MM.1S (cell line): ENCODE results near the gene KRT8.

Source experiments
- DNase-seq: peaks from one replicate; pipeline ENCODE4 v3.0.0-alpha.2; 2015
- H2AFZ ChIP-seq: fragments of 300-600 bp; sonication (generic); 2 replicates; pipeline ENCODE4 v1.6.0; 2016; ENCODE audit warnings: antibody characterized with exemption, low read length
- H3F3A ChIP-seq: fragments of 300-600 bp; sonication (generic); 2 replicates; pipeline ENCODE4 v1.6.1; 2016; ENCODE audit warnings: mild to moderate bottlenecking, antibody characterized with exemption, low read length, moderate library complexity, mixed read lengths; ENCODE audit not compliant: insufficient read depth
- H3K27ac ChIP-seq: fragments of 300-600 bp; sonication (generic); 2 replicates; pipeline ENCODE4 v1.5.1; 2016; ENCODE audit warnings: mild to moderate bottlenecking, low read length
- H3K27me3 ChIP-seq: fragments of 300-600 bp; sonication (generic); replicated peaks from 2 replicates; pipeline ENCODE4 v1.6.0; 2016; ENCODE audit warnings: low read length; ENCODE audit not compliant: insufficient read depth
- H3K36me3 ChIP-seq: fragments of 300-600 bp; sonication (generic); replicated peaks from 2 replicates; pipeline ENCODE4 v1.6.1; 2016; ENCODE audit warnings: mild to moderate bottlenecking, low read length, mixed read lengths; ENCODE audit not compliant: insufficient read depth
- H3K4me1 ChIP-seq: fragments of 300-600 bp; sonication (generic); 2 replicates; pipeline ENCODE4 v1.6.1; 2016; ENCODE audit warnings: low read length, mixed read lengths
- H3K4me2 ChIP-seq: fragments of 300-600 bp; sonication (generic); 2 replicates; pipeline ENCODE4 v1.6.0; 2016; ENCODE audit warnings: low read depth, low read length
- H3K4me3 ChIP-seq: fragments of 300-600 bp; sonication (generic); 2 replicates; pipeline ENCODE4 v1.5.1; 2016; ENCODE audit warnings: low read length, mixed read lengths
- H3K79me2 ChIP-seq: fragments of 300-600 bp; sonication (generic); 2 replicates; pipeline ENCODE4 v1.6.1; 2016; ENCODE audit warnings: mixed run types, low read length, mixed read lengths
- H3K9ac ChIP-seq: fragments of 300-600 bp; sonication (generic); 2 replicates; pipeline ENCODE4 v1.6.1; 2016; ENCODE audit warnings: low read length, mixed read lengths
- H3K9me2 ChIP-seq: fragments of 300-600 bp; sonication (generic); replicated peaks from 2 replicates; pipeline ENCODE4 v1.6.1; 2016; ENCODE audit warnings: mild to moderate bottlenecking, low read length, mixed read lengths; ENCODE audit not compliant: insufficient read depth
- H3K9me3 ChIP-seq: fragments of 300-600 bp; sonication (generic); replicated peaks from 2 replicates; pipeline ENCODE4 v1.6.1; 2016; ENCODE audit warnings: mild to moderate bottlenecking, low read length, mixed read lengths; ENCODE audit not compliant: insufficient read depth
- H4K20me1 ChIP-seq: fragments of 300-600 bp; sonication (generic); 2 replicates; pipeline ENCODE4 v1.6.1; 2016; ENCODE audit warnings: mild to moderate bottlenecking, low read length, moderate library complexity, mixed read lengths; ENCODE audit not compliant: insufficient read depth
- EZH2 ChIP-seq: fragments of 300-600 bp; sonication (generic); optimal IDR thresholded peaks from 2 replicates; pipeline ENCODE3; 2017; ENCODE audit warnings: low read depth, mild to moderate bottlenecking, antibody characterized with exemption, low read length, mixed read lengths
- EZH2phosphoT487 ChIP-seq: fragments of 300-600 bp; sonication (generic); IDR thresholded peaks from 2 replicates; pipeline ENCODE4 v1.6.1; 2018; ENCODE audit warnings: antibody characterized with exemption, low read length
- TF ChIP-seq, protein P1 (sequence below): fragments of 300-600 bp; sonication (generic); IDR thresholded peaks from 2 replicates; pipeline ENCODE4 v1.5.1; 2016; ENCODE audit warnings: antibody characterized with exemption, low read length, mixed read lengths

The KRT8 gene

DNA sequence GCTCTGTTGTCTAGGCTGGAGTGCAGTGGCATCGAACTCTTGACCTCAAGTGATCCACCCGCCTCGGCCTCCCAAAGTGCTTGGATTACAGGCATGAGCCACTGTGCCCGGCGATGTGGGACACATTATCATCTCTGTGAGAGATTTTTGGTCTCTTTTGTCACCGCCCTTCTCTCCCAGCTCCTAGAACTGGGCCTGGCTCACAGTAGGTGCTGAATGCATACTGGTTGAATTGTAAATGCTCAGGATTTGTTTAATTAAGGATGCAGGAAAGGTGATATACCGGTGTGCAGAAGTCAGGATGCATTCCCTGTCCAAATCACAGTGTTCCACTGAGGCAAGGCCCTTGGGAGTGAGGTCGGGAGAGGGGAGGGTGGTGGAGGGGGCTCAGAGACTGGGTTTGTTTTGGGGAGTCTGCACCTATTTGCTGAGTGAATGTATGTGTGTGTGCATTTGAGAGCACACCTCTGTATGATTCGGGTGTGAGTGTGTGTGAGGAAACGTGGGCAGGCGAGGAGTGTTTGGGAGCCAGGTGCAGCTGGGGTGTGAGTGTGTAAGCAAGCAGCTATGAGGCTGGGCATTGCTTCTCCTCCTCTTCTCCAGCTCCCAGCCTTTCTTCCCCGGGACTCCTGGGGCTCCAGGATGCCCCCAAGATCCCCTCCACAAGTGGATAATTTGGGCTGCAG is 43.0 kb upstream of the KRT8 start:
- Histone ChIP-seq H3K27me3 (peaks cover 61% of the 10 kb centered on the region), H3K27ac (no peak overlapping the region), H3K9me2 (no peaks in the 10 kb centered on the region), H3K9ac (no peak overlapping the region), H4K20me1 (no peaks in the 10 kb centered on the region), H3K4me3 (no peak overlapping the region), H3K4me1 (no peaks in the 10 kb centered on the region), H3K4me2 (no peak overlapping the region), H3F3A (no peaks in the 10 kb centered on the region), H2AFZ (no peak overlapping the region), H3K9me3 (no peaks in the 10 kb centered on the region), H3K36me3 (no peaks in the 10 kb centered on the region), H3K79me2 (no peaks in the 10 kb centered on the region)
- DNase-seq = no peak
- no peak for TF ChIP-seq EZH2phosphoT487
- TF ChIP-seq, protein P1, sequence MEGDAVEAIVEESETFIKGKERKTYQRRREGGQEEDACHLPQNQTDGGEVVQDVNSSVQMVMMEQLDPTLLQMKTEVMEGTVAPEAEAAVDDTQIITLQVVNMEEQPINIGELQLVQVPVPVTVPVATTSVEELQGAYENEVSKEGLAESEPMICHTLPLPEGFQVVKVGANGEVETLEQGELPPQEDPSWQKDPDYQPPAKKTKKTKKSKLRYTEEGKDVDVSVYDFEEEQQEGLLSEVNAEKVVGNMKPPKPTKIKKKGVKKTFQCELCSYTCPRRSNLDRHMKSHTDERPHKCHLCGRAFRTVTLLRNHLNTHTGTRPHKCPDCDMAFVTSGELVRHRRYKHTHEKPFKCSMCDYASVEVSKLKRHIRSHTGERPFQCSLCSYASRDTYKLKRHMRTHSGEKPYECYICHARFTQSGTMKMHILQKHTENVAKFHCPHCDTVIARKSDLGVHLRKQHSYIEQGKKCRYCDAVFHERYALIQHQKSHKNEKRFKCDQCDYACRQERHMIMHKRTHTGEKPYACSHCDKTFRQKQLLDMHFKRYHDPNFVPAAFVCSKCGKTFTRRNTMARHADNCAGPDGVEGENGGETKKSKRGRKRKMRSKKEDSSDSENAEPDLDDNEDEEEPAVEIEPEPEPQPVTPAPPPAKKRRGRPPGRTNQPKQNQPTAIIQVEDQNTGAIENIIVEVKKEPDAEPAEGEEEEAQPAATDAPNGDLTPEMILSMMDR = no peak
- TF ChIP-seq EZH2 = no peak

DNA sequence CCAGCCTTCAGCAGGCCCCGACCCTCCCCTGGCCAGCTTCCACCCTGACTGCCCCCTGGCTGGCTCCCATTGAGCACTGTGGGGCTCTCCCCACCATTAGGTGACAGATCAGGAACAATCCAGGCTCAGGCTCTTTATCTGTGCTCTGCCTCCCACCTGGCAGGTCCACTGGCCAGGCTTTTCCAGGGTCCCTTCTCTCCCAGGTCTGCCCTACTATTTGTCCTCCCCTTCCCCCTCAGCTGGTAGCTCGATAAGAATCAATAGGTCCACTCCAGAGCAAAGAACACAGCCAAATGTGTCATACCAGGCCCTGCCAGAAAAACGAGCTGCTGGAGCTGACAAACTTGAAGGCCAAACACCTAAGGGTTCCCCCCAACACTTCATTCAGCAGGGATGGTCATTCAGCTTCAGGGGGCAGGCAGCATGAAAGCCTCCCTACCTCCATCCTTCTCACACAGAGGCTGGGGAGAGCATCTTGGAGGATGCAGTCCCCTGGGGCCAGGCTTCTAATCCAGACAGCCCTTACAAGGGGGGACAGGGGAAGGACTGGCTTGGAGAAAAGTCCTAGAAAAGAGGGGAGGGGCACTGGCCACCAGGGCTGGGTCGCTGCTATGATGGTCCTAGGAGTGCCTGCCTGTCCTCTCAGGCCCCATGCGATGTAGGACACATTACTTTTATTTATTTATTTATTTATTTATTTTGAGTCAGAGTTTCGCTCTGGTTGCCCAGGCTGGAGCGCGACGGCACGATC is 42.1 kb upstream of the KRT8 start:
- no peak overlapping the region for H3K4me2 ChIP-seq

DNA sequence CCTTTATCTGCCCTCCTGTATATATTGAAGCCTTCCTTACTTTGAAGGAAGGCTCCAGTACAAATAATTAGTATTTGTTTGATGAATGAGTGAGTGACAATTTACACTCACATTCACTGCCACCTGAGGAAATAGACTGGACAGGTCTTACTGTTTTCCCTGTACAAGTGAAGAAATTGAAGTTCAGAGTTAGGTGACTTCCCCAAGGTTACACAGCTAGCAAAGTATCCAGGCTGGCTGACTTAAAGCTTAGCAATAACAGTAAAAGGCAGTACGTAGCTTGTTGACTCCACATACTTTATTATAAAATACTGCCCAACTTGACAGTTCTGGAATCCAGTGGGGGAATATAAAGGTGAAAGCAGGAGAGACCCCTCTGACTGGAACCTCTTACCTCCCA is 41.5 kb upstream of the KRT8 start:
- peaks cover 74% of the 10 kb centered on the region for H3K27me3 ChIP-seq
- no peak for TF ChIP-seq EZH2phosphoT487
- TF ChIP-seq, protein P1 = no peak
- no peak for TF ChIP-seq EZH2
- no peaks in the 10 kb centered on the region for H3K79me2 ChIP-seq
- no peak overlapping the region for H3K4me2 ChIP-seq
- H3F3A ChIP-seq = no peaks in the 10 kb centered on the region
- no peaks in the 10 kb centered on the region for H3K4me1 ChIP-seq
- no peak overlapping the region for H3K9ac ChIP-seq
- H3K4me3 ChIP-seq = no peak overlapping the region
- H3K9me2 ChIP-seq = no peaks in the 10 kb centered on the region
- H3K9me3 ChIP-seq = no peaks in the 10 kb centered on the region
- no peak overlapping the region for H3K27ac ChIP-seq
- no peak overlapping the region for H2AFZ ChIP-seq
- H4K20me1 ChIP-seq = no peaks in the 10 kb centered on the region
- no peaks in the 10 kb centered on the region for H3K36me3 ChIP-seq
- DNase-seq = no peak

More for the DNA sequence above, 42.1 kb upstream of the KRT8 start:
- Histone ChIP-seq H3K4me3 (no peak overlapping the region), H3K27me3 (peaks cover 70% of the 10 kb centered on the region), H2AFZ (no peak overlapping the region), H3K27ac (no peak overlapping the region), H4K20me1 (no peaks in the 10 kb centered on the region), H3K9me2 (no peaks in the 10 kb centered on the region), H3K79me2 (no peaks in the 10 kb centered on the region), H3K36me3 (no peaks in the 10 kb centered on the region), H3F3A (no peaks in the 10 kb centered on the region), H3K9me3 (no peaks in the 10 kb centered on the region), H3K4me1 (no peaks in the 10 kb centered on the region), H3K9ac (no peak overlapping the region)
- TF ChIP-seq EZH2 = no peak
- TF ChIP-seq, protein P1 = no peak
- TF ChIP-seq EZH2phosphoT487 = no peak
- no peak for DNase-seq
